HG02623 (cell line): ENCODE data around the gene HECTD4.
"Not testable (repeated sequence)": the region's sequence is repeated elsewhere in the genome, so short reads cannot be mapped to it uniquely, and the experiment has no call there.

Source experiments
- ATAC-seq: cut with Tn5 transposase; IDR thresholded peaks from one replicate; pipeline ENCODE4 v1.9.1; 2021; ENCODE audit warnings: moderate library complexity; ENCODE audit not compliant: unreplicated experiment

The HECTD4 gene

GRCh38 chr12:112166051-112167015 is 215.9 kb downstream of the HECTD4 start:
- no peak for ATAC-seq

- no peak for ATAC-seq
Observed at GRCh38 chr12:112165624-112166023, 216.6 kb downstream of the HECTD4 start.

GRCh38 chr12:112164011-112164660 is 218.1 kb downstream of the HECTD4 start:
- no peak for ATAC-seq

- no peak for ATAC-seq
Observed at GRCh38 chr12:112163471-112163991, 218.7 kb downstream of the HECTD4 start.

GRCh38 chr12:112163056-112163455 is 219.2 kb downstream of the HECTD4 start:
- no peak for ATAC-seq

GRCh38 chr12:112162241-112162790 is 219.9 kb downstream of the HECTD4 start:
- no peak for ATAC-seq

- ATAC-seq: no peak
Observed at GRCh38 chr12:112161711-112162110, 220.5 kb downstream of the HECTD4 start.

- no peak for ATAC-seq
Observed at GRCh38 chr12:112160611-112161010, 221.6 kb downstream of the HECTD4 start.

- no peak for ATAC-seq
Observed at GRCh38 chr12:112159146-112159541, 223.1 kb downstream of the HECTD4 start.

- not testable (repeated sequence) for ATAC-seq
Observed at GRCh38 chr12:112158461-112159145, 223.6 kb downstream of the HECTD4 start.

GRCh38 chr12:112153893-112154219 is 228.4 kb downstream of the HECTD4 start:
- ATAC-seq: no peak

GRCh38 chr12:112153181-112153892 is 228.9 kb downstream of the HECTD4 start:
- ATAC-seq: no peak

- ATAC-seq: no peak
Observed at GRCh38 chr12:112151766-112152541, 230.3 kb downstream of the HECTD4 start.

GRCh38 chr12:112149596-112149995 is 232.6 kb downstream of the HECTD4 start:
- ATAC-seq: no peak

- ATAC-seq: no peak
Observed at GRCh38 chr12:112148031-112148513, 234.2 kb downstream of the HECTD4 start.

GRCh38 chr12:112146123-112146522 is 236.1 kb downstream of the HECTD4 start:
- ATAC-seq: no peak

- ATAC-seq: no peak
Observed at GRCh38 chr12:112140728-112141127, 241.5 kb downstream of the HECTD4 start.

- no peak for ATAC-seq
Observed at GRCh38 chr12:112134731-112135130, 247.5 kb downstream of the HECTD4 start.

GRCh38 chr12:112133418-112133817 is 248.8 kb downstream of the HECTD4 start:
- no peak for ATAC-seq

GRCh38 chr12:112131686-112132085 is 250.5 kb downstream of the HECTD4 start:
- no peak for ATAC-seq
